CD4-positive, alpha-beta T cell (primary cell): Measurements from ENCODE around the gene AKAP8L. TPM values are rescaled to one million over a fixed set of nuclear protein-coding genes. Genes with fewer than 3 reads are reported as not detected.
"Not testable (repeated sequence)": the region's sequence is repeated elsewhere in the genome, so short reads cannot be mapped to it uniquely, and the experiment has no call there.

ENCODE experiments used
- ATAC-seq: fragments of 200-7000 bp; cut with Tn5 transposase; one replicate; pipeline ENCODE4 v1.10.0; 2022; ENCODE audit warnings: mild to moderate bottlenecking; ENCODE audit not compliant: poor library complexity
- CTCF ChIA-PET: fragments of 350-600 bp; sonication (Branson Sonifier 250); formaldehyde crosslinking; loops from one replicate; lab custom pipeline; 2021; ENCODE audit warnings: antibody characterized with exemption, inconsistent platforms; lab: Charles Lee
- POLR2A ChIA-PET: fragments of 350-600 bp; sonication (Branson Sonifier 250); formaldehyde crosslinking; loops from one replicate; lab custom pipeline; 2021; ENCODE audit warnings: antibody characterized with exemption, inconsistent platforms; lab: Charles Lee
- DNase-seq, 14 experiments: peaks; one replicate each; pipeline ENCODE4 v3.0.0-alpha.2; 2013 to 2020; ENCODE audit warnings: mixed read lengths in 2 of 14
- H3K27ac ChIP-seq, 2 donors: one replicate each; pipeline versions ENCODE4 v1.5.1 to v1.7.0; 2013; ENCODE audit warnings: low read length in 2 of 2, low read depth in 1 of 2, mild to moderate bottlenecking in 1 of 2
- H3K27me3 ChIP-seq, 2 experiments: 1 replicate in 1 of 2; 2 replicates in 1 of 2; pipeline versions ENCODE4 v1.6.1 to v1.7.0; 2013; ENCODE audit warnings: low read length in 2 of 2, control low read depth in 1 of 2, mild to moderate bottlenecking in 1 of 2, moderate library complexity in 1 of 2; ENCODE audit not compliant: insufficient read depth in 2 of 2, control insufficient read depth in 1 of 2
- H3K36me3 ChIP-seq: one replicate; pipeline ENCODE4 v1.6.1; 2013; ENCODE audit warnings: low read length, control low read depth; ENCODE audit not compliant: insufficient read depth
- H3K4me1 ChIP-seq: one replicate; pipeline ENCODE4 v1.6.1; 2013; ENCODE audit warnings: low read length, control low read depth; ENCODE audit not compliant: insufficient read depth
- H3K4me3 ChIP-seq: one replicate; pipeline ENCODE4 v1.5.1; 2013; ENCODE audit warnings: mild to moderate bottlenecking, low read length, moderate library complexity
- H3K9me3 ChIP-seq, 2 experiments: 1 replicate in 1 of 2; 2 replicates in 1 of 2; pipeline versions ENCODE4 v1.6.1 to v1.7.0; 2013; ENCODE audit warnings: low read length in 2 of 2, mild to moderate bottlenecking in 2 of 2, control low read depth in 1 of 2, moderate library complexity in 1 of 2; ENCODE audit not compliant: control insufficient read depth in 1 of 2, insufficient read depth in 1 of 2
- H3K27ac Mint-ChIP-seq: one replicate; pipeline ENCODE4 v1.8.0; 2020; ENCODE audit warnings: mixed read lengths
- H3K27me3 Mint-ChIP-seq: one replicate; pipeline ENCODE4 v1.8.0; 2021; ENCODE audit warnings: mixed read lengths
- H3K36me3 Mint-ChIP-seq: one replicate; pipeline ENCODE4 v1.8.0; 2021; ENCODE audit warnings: low read depth, mixed read lengths
- H3K4me1 Mint-ChIP-seq: one replicate; pipeline ENCODE4 v1.8.0; 2021; ENCODE audit warnings: low read depth, mixed read lengths
- H3K4me3 Mint-ChIP-seq: one replicate; pipeline ENCODE4 v1.8.0; 2020; ENCODE audit warnings: mild to moderate bottlenecking, mixed read lengths
- H3K9me3 Mint-ChIP-seq: one replicate; pipeline ENCODE4 v1.8.0; 2020; ENCODE audit warnings: mixed read lengths
- CTCF ChIP-seq: fragments of 200-600 bp; IDR thresholded peaks from one replicate; pipeline ENCODE4 v1.8.0; 2022; ENCODE audit warnings: antibody characterized with exemption, mild to moderate bottlenecking
- intact Hi-C, 2 experiments: fragments of 100-400 bp; cut with DNase I in 1 of 2; cut with micrococcal nuclease in 1 of 2; formaldehyde crosslinking; loops; one replicate each; pipeline versions ENCODE4 v1.15.1 to v1.9.0; 2023 to 2025; cut with DNase I, micrococcal nuclease
- total RNA-seq, 174 experiments: library from RNA in 2 of 174; stranded (reverse) in 2 of 174; gene quantifications; one replicate each; pipeline ENCODE4 v1.2.3 and lab custom pipeline; 2021 to 2026

AKAP8L gene
- total RNA-seq, 2 experiments from 2014 or later, result 157 to 162 TPM

DNA sequence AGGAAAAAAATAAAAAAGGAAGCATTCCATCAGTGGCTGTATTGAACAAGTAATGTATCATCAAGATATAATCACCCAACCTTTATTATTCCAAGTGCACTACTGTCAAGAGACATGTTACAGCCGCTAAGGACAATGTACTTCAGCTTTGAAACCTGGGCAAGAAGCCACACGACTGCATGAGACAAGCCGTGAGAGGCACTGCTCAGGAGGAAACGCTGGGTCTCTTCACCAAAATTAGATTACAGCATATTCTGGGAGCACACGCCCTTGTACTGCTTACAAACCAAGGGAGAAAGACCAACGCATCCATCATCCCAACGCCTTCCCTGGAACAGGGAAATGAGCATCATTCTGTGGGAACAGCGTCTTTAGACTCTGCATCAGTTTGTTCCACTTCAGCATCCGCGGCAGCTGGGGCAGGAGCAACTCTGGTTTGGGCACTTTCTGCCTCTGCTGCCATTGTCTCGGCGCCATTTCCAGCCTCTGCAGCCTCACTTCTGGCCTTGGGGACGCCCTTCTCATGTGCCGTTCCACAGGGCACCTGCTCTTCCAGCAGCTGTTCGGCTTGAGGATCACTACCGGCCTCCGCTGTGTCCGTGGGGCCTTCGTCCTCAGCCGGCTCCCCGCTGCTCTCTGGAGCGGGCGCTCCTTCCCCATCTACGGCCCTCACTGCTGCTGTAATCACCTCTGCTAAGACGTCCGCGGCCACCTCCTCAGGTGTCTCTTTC is 64.1 kb downstream of the AKAP8L start:
- Mint-ChIP-seq H3K4me3 (no peak overlapping the region), H3K27ac (peak overlapping the region; percentile 34), H3K9me3 (no peaks in the 10 kb centered on the region), H3K4me1 (no peaks in the 10 kb centered on the region), H3K36me3 (peaks cover 58% of the 10 kb centered on the region), H3K27me3 (no peaks in the 10 kb centered on the region)
- Histone ChIP-seq H3K4me3 (no peak overlapping the region), H3K27ac (no peak overlapping the region), H3K9me3 (no peaks in the 10 kb centered on the region), H3K4me1 (no peaks in the 10 kb centered on the region), H3K27me3 (no peaks in the 10 kb centered on the region), H3K36me3 (peaks cover 50% of the 10 kb centered on the region)
- intact Hi-C loops, result no loop called here
- peak; percentile 15 for ATAC-seq
- ChIA-PET CTCF (no interaction called here), POLR2A (interaction anchor here (0.9 kb wide), 1 partner anchor 931 kb away, joined by 4 read pairs; no protein-coding TSS in a partner anchor)
- DNase-seq, result no peak
- TF ChIP-seq CTCF, result no peak

DNA sequence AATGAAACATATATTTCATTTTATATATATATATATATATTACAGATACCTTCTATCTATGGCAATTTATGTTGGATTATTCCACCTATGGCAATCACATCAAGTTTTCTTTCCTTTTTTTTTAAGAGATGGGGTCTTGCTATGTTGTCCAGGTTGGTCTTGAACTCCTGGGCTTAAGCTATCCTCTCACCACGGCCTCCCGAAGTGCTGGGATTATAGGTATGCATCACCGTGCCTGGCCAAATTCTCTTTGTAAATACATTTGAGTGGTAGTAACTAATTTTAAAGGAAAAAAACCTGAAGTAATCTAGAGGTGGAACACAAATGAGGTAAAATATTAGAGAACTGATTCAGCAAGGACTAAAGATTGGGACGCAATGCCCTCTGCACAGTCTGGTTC is 64.9 kb downstream of the AKAP8L start:
- Mint-ChIP-seq H3K36me3 (peaks cover 52% of the 10 kb centered on the region), H3K4me3 (no peak overlapping the region), H3K27ac (peak overlapping the region; percentile 34), H3K9me3 (no peaks in the 10 kb centered on the region), H3K27me3 (no peaks in the 10 kb centered on the region), H3K4me1 (no peaks in the 10 kb centered on the region)
- no peaks in the 10 kb centered on the region for H3K4me1 ChIP-seq
- POLR2A ChIA-PET, result no interaction called here
- no peaks in the 10 kb centered on the region for H3K27me3 ChIP-seq
- intact Hi-C loops, result no loop called here
- peaks cover 42% of the 10 kb centered on the region for H3K36me3 ChIP-seq
- no peaks in the 10 kb centered on the region for H3K9me3 ChIP-seq
- CTCF ChIA-PET, result no interaction called here
- H3K27ac ChIP-seq, result no peak overlapping the region
- ATAC-seq, result no peak
- DNase-seq, result no peak
- no peak overlapping the region for H3K4me3 ChIP-seq
- no peak for TF ChIP-seq CTCF

GRCh38 chr19:15352535-15352934 is 66.3 kb downstream of the AKAP8L start:
- H3K27ac ChIP-seq, H3K27me3 Mint-ChIP-seq, H3K4me3 ChIP-seq, H3K4me3 Mint-ChIP-seq, H3K4me1 ChIP-seq, ATAC-seq, H3K9me3 Mint-ChIP-seq, H3K9me3 ChIP-seq, CTCF ChIA-PET, intact Hi-C loops, H3K27me3 ChIP-seq, H3K4me1 Mint-ChIP-seq, H3K27ac Mint-ChIP-seq, DNase-seq: not testable (repeated sequence)
- POLR2A ChIA-PET, result interaction anchor here (1.4 kb wide), 1 partner anchor 20 kb away, joined by 3 read pairs; no protein-coding TSS in a partner anchor
- peaks cover 28% of the 10 kb centered on the region for H3K36me3 ChIP-seq
- peaks cover 38% of the 10 kb centered on the region for H3K36me3 Mint-ChIP-seq

DNA sequence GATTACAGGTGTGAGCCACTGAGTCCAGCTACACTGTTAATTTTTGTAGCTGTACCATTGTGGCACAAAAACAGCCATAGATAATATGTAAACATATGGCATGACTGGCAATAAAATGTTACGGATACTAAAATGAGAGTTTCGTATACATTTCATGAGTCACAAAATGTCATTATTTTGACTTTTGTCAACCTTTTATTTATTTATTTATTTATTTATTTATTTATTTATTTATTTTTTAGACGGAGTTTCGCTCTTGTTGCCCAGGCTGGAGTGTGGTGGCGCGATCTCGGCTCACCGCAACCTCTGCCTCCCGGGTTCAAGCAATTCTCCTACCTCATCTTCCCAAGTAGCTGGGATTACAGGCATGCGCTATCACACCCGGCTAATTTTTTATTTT is 77.5 kb downstream of the AKAP8L start:
- peaks cover 16% of the 10 kb centered on the region for H3K36me3 Mint-ChIP-seq
- H3K9me3 Mint-ChIP-seq, intact Hi-C loops, H3K4me3 ChIP-seq, H3K4me3 Mint-ChIP-seq, H3K36me3 ChIP-seq, H3K4me1 Mint-ChIP-seq, H3K9me3 ChIP-seq, H3K4me1 ChIP-seq, ATAC-seq, H3K27me3 ChIP-seq, H3K27ac Mint-ChIP-seq, POLR2A ChIA-PET, H3K27me3 Mint-ChIP-seq, H3K27ac ChIP-seq, DNase-seq, CTCF ChIA-PET: not testable (repeated sequence)
